ENCODE measurements around the gene DDX42.

DNA sequence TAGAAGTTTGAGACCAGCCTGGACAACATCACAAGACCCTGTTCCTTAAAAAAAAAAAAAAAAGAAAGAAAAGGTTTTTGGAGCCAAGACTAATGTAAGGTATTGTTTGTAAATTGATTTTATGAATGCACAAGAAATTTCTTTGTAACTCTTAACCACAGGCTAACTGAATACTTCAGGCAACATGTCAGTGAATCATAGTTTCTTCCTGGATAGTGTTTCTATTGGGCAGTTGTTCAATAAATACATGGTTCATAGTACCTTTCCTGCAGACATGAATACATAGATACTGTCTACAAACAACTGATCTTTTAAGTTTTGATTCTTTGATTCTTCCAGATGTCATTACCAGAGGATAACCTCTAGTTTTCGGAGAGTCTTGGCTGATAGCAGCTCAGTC, 11.6 kb downstream of the DDX42 start:
- TF ChIP-seq NPAS2 (CRISPR knock-in tag; IDR thresholded peaks at IDR 0.05; ENCODE audit: borderline replicate concordance) (no peak), RNF2 (IDR thresholded peaks at IDR 0.05; ENCODE audit: borderline replicate concordance, low read depth) (no peak), RCOR1 (IDR thresholded peaks at IDR 0.05; ENCODE audit: low read depth, low read length) (no peak)
- TF ChIP-seq, protein P1, sequence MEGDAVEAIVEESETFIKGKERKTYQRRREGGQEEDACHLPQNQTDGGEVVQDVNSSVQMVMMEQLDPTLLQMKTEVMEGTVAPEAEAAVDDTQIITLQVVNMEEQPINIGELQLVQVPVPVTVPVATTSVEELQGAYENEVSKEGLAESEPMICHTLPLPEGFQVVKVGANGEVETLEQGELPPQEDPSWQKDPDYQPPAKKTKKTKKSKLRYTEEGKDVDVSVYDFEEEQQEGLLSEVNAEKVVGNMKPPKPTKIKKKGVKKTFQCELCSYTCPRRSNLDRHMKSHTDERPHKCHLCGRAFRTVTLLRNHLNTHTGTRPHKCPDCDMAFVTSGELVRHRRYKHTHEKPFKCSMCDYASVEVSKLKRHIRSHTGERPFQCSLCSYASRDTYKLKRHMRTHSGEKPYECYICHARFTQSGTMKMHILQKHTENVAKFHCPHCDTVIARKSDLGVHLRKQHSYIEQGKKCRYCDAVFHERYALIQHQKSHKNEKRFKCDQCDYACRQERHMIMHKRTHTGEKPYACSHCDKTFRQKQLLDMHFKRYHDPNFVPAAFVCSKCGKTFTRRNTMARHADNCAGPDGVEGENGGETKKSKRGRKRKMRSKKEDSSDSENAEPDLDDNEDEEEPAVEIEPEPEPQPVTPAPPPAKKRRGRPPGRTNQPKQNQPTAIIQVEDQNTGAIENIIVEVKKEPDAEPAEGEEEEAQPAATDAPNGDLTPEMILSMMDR (IDR thresholded peaks at IDR 0.05) = no peak
- TF ChIP-seq, protein P2, sequence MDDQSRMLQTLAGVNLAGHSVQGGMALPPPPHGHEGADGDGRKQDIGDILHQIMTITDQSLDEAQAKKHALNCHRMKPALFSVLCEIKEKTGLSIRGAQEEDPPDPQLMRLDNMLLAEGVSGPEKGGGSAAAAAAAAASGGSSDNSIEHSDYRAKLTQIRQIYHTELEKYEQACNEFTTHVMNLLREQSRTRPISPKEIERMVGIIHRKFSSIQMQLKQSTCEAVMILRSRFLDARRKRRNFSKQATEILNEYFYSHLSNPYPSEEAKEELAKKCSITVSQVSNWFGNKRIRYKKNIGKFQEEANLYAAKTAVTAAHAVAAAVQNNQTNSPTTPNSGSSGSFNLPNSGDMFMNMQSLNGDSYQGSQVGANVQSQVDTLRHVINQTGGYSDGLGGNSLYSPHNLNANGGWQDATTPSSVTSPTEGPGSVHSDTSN (IDR thresholded peaks at IDR 0.05) = no peak
